Middle frontal gyrus (tissue), 1 donor: Measurements from ENCODE around the gene SEC14L3.
"Not testable (repeated sequence)": the region's sequence is repeated elsewhere in the genome, so short reads cannot be mapped to it uniquely, and the experiment has no call there.

Experiments used
- DNase-seq: peaks from one replicate; pipeline ENCODE4 v3.0.0-alpha.2; 2015; ENCODE audit warnings: low spot score; ENCODE audit errors: extremely low spot score

Gene SEC14L3

GRCh38 chr22:30486118-30486517 lies 14.3 kb upstream of the SEC14L3 start:
- no peak for DNase-seq

- DNase-seq, result no peak
These were observed 13.7 kb upstream of the SEC14L3 start for GRCh38 chr22:30485362-30485988.

DNA sequence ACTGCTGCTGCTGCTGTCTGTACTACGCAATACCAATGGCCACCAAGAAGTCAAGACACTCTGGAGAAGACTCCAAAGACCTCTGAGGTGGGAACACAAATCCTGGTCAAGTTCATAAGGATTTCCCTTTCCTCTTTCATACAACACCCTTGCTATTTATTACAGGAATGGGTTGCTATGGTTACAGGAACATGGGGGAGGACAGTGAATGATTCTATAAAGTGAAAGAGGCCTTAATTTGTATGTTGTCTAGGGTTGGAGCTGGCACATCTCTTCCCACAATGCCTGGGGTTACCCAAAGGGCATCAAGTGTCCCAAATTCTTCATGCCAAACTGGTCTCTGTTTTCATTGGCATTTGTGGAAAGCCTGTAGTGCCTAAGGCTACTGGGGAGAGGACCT lies 11.4 kb upstream of the SEC14L3 start:
- no peak for DNase-seq

GRCh38 chr22:30481711-30482110 lies 9.9 kb upstream of the SEC14L3 start:
- DNase-seq, result no peak

GRCh38 chr22:30479981-30480380 lies 8.2 kb upstream of the SEC14L3 start:
- DNase-seq, result no peak

GRCh38 chr22:30474683-30475424 lies 3.0 kb upstream of the SEC14L3 start:
- no peak for DNase-seq

- no peak for DNase-seq
These were observed 2.3 kb upstream of the SEC14L3 start for GRCh38 chr22:30474121-30474520.

GRCh38 chr22:30472994-30473720 lies 1.3 kb upstream of the SEC14L3 start:
- no peak for DNase-seq

GRCh38 chr22:30470655-30471054 lies 1.2 kb downstream of the SEC14L3 start:
- no peak for DNase-seq

GRCh38 chr22:30469165-30469564 lies 2.7 kb downstream of the SEC14L3 start:
- DNase-seq, result no peak

DNA sequence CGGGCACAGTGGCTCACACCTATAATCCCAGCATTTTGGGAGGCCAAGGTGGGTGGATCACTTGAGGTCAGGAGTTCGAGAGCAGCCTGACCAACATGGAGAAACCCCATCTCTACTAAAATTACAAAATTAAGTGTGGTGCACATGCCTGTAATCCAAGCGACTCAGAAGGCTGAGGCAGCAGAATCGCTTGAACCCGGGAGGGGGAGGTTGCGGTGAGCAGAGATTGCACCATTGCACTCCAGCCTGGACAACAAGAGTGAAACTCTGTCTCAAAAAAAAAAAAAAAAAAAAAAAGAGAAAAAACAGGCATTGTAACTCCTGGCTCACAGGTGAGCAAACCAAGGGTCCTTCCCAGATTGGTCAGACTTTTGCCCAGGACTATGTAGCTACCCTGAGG lies 11.3 kb downstream of the SEC14L3 start:
- DNase-seq, result not testable (repeated sequence)

DNA sequence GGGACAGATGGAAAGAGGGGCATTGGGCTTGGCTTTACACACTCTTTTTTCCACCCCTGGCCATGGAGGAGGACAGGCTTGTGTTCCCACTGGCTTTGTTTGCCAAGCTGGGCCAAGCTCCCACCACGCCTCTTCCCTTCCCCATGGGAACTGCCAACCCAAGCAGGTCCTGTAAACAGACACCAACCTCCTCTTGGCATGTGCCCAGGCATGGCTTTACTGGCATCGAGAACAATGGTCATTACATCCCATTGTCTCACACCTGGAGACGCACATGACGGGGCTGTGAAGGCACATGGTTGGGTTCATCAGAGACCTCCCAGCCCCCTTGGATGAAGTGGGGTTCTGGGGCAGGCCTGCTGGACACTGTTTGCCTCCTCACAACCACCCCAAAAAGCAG lies 11.7 kb downstream of the SEC14L3 start:
- DNase-seq, result no peak

DNA sequence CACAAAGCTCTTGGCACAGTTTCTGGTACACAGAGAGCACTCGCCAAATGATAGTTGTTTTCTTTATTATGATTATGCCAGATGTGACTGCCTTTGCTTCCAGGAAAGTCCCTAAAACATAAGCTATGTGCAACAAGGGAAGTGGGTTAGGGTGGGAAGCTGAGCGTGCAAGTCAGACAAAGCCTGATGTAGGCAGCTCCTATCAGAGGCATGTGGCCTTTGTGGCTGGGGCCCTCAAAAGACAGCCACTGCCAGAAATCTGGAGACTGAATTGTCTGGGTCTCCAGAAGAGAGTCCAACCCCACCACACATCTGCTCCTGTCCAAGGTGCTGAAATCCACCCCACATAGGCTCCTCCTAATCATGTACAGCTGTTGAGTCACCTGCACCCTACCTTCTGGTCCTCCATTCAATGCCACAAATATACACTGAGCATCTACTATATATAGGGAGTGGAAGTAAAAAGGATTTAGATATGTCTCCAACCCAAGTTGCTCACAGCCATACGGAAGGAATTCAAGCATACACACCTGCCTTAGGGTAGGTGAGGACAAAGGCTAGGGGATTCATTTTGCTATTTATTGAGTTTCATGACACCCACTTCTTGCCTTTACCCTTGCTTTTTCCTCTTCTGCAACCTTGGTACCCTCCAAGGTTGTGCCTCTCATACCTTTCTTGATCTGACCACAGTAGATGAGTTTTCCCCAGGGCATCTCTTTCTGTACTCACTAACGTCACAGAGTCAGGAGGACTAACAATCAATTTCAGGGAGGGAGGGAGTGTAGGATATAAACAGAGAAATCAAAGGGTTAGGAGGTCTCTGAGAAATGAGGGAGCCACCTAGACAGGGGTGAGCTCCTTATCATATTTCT lies 12.4 kb downstream of the SEC14L3 start:
- no peak for DNase-seq

GRCh38 chr22:30457981-30458380 lies 13.8 kb downstream of the SEC14L3 start:
- DNase-seq, result no peak

- DNase-seq, result no peak
These were observed 16.6 kb downstream of the SEC14L3 start for GRCh38 chr22:30455075-30455840.

DNA sequence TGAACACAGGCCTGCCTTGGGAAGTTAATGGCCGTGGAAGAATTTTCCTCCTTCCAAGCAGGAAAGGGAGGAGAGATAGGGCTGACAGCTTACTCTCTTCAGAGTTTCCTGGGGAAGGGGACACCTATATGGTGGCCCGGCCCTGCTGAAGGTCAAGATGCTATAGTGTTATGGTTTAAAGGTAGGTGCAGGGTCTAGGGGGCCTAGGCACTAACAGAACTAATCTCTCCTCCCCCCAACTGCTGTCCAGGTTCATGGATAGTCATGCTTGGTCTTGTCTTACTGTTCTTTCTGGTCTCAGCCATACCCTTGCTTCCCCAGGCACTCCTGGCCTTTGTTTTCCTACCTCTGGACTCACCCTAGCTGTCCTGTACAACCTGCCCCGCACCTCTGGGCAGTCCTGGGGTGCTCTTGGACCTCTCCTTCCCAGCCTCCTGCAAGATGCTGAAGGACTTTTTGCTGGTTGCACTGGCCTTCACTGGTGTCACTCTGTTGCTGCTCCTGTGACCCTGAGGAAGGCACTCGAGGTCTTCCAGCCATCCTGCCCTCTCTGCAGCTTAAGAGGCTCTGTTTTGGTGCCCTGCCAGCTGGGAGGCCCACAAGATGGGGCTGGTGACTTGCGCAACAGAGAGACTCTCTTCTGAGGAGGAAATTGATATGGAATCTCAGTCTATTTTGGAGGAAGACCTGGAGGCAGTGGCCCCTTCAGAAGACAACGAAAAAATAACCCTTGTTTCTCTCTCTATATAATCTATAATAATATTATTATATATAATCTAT lies 17.9 kb downstream of the SEC14L3 start:
- DNase-seq, result no peak

GRCh38 chr22:30452861-30453260 lies 19.0 kb downstream of the SEC14L3 start:
- no peak for DNase-seq

DNA sequence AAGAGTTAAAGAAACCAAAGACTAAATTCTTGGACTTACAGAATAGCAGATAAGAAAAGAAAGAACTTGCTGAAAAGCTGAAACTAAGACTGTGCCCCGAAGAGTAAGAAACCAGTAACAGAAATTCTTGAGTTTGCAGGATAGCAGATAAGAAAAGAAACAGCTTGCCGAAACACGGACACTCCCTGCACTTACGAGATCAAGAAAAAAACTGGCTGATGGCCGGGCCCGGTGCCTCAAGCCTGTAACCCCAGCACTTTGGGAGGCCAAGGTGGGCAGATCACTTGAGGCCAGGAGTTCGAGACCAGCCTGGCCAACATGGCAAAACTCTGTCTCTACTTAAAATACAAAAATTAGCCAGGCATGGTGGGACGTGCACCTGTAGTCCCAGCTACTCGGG lies 20.3 kb downstream of the SEC14L3 start:
- DNase-seq, result not testable (repeated sequence)

DNA sequence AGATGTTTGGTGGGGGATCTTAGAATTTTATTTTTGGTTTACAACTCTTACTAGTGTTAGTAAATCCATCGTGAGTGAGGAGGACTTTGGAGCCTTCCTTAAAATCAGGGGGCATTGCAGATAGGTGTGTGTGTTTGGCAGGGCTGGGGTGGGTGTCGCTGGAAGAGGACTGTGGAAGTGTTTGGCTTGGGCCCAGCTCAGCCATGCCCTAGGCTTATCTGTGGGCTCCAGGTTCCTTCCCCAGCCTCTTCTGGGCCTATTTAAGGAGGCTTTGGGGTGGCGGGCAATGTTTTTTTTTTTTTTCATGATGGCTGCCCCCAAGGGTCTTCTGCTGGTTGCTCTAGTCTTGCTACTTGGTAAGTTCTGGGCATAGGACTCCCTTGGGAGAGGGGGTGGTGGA lies 24.2 kb downstream of the SEC14L3 start:
- DNase-seq, result no peak
